HepG2 (cell line): ENCODE data around the gene NBEA. TPM values are rescaled to one million over a fixed set of nuclear protein-coding genes. Genes with fewer than 3 reads are reported as not detected.

Experiments
- ATAC-seq: fragments of 200-7000 bp; cut with Tn5 transposase; 3 replicates; pipeline ENCODE4 v1.9.1; 2020; ENCODE audit warnings: mild to moderate bottlenecking, moderate library complexity
- BruUV-seq: library from RNA; stranded (reverse); fragments of 400-500 nt; replicated peaks from 2 replicates; lab custom pipeline; 2021; lab: Mats Ljungman, UMichigan
- CTCF ChIA-PET: fragments of 300-600 bp; formaldehyde crosslinking; extraction: SDS; loops from one replicate; lab custom pipeline; 2021; ENCODE audit warnings: low total read pairs, inconsistent platforms, low intra/inter-chr PET ratio; lab: Yijun Ruan, JAX
- POLR2A ChIA-PET: fragments of 350-600 bp; sonication (Branson Sonifier 250); formaldehyde crosslinking; loops from one replicate; lab custom pipeline; 2020; ENCODE audit warnings: antibody characterized with exemption, inconsistent platforms; lab: Yijun Ruan, JAX
- DNase-seq: peaks from one replicate; pipeline ENCODE4 v3.0.0-alpha.2; 2015; ENCODE audit warnings: low spot score
- FAIRE-seq: peaks from 3 replicates; lab custom pipeline; 2011; peaks lifted over from hg19 to GRCh38; lab: Jason Lieb, UNC
- H2AFZ ChIP-seq: one replicate; pipeline ENCODE4 v1.6.1; 2011; ENCODE audit warnings: low read length, inconsistent platforms
- H3K27ac ChIP-seq: fragments of 300-600 bp; 3 replicates; pipeline ENCODE4 v1.8.0; 2011; ENCODE audit warnings: mixed run types, mild to moderate bottlenecking, mixed read lengths, low read length, inconsistent platforms; ENCODE audit not compliant: insufficient read depth; ENCODE audit errors: extremely low read length
- H3K27me3 ChIP-seq, 2 experiments: fragments of 200-600 bp in 1 of 2; 2 replicates in 1 of 2; 3 replicates in 1 of 2; pipeline versions ENCODE4 v1.6.0 to v1.8.0; 2011; ENCODE audit warnings: low read length in 2 of 2, mild to moderate bottlenecking in 2 of 2, moderate library complexity in 2 of 2, inconsistent platforms in 1 of 2; ENCODE audit not compliant: insufficient read depth in 2 of 2, control insufficient read depth in 1 of 2
- H3K36me3 ChIP-seq, 2 experiments: fragments of 200-600 bp in 1 of 2; replicated peaks in 1 of 2; 2 replicates in 1 of 2; 3 replicates in 1 of 2; pipeline versions ENCODE4 v1.5.1 to v1.8.0; 2011; ENCODE audit warnings: low read length in 2 of 2, inconsistent platforms in 1 of 2; ENCODE audit not compliant: insufficient read depth in 2 of 2, control insufficient read depth in 1 of 2
- H3K4me1 ChIP-seq: 2 replicates; pipeline ENCODE4 v1.5.1; 2012; ENCODE audit warnings: low read length, inconsistent platforms; ENCODE audit not compliant: insufficient read depth
- H3K4me2 ChIP-seq: 2 replicates; pipeline ENCODE4 v1.6.0; 2011; ENCODE audit warnings: low read depth, low read length, inconsistent platforms
- H3K4me3 ChIP-seq, 3 experiments: fragments of 200-600 bp in 1 of 3; sonication (generic), shearing (Covaris generic) in 1 of 3; replicated peaks in 1 of 3; 2 replicates each; pipeline ENCODE4 v1.5.1; 2011 to 2016; ENCODE audit warnings: low read length in 3 of 3, inconsistent platforms in 2 of 3, low read depth in 2 of 3, mild to moderate bottlenecking in 2 of 3, control low read depth in 1 of 3, mixed read lengths in 1 of 3; ENCODE audit not compliant: insufficient read depth in 1 of 3
- H3K79me2 ChIP-seq: one replicate; pipeline ENCODE4 v1.6.1; 2011; ENCODE audit warnings: low read length, inconsistent platforms; ENCODE audit not compliant: insufficient read depth
- H3K9ac ChIP-seq: 2 replicates; pipeline ENCODE4 v1.6.0; 2011; ENCODE audit warnings: mild to moderate bottlenecking, low read depth, low read length, inconsistent platforms; ENCODE audit not compliant: insufficient read depth
- H3K9me3 ChIP-seq: 2 replicates; pipeline ENCODE4 v1.5.1; 2012; ENCODE audit warnings: mild to moderate bottlenecking, low read length
- H4K20me1 ChIP-seq: 2 replicates; pipeline ENCODE4 v1.6.0; 2011; ENCODE audit warnings: inconsistent platforms, mild to moderate bottlenecking, low read length, moderate library complexity; ENCODE audit not compliant: insufficient read depth
- AFF4 ChIP-seq: sonication (generic); formaldehyde crosslinking; IDR thresholded peaks from 2 replicates; pipeline ENCODE4 v1.4.0; 2020; ENCODE audit warnings: missing genetic modification reagents
- DRAP1 ChIP-seq: IDR thresholded peaks from 2 replicates; pipeline ENCODE4 v1.6.1; 2016; ENCODE audit warnings: missing genetic modification reagents, missing compliant biosample characterization
- HIC2 ChIP-seq: sonication (generic); formaldehyde crosslinking; IDR thresholded peaks from 2 replicates; pipeline ENCODE4 v1.9.0; 2022; ENCODE audit warnings: low read depth, missing genetic modification reagents
- ISL2 ChIP-seq: sonication (generic); formaldehyde crosslinking; IDR thresholded peaks from 2 replicates; pipeline ENCODE4 v1.5.0; 2020; ENCODE audit warnings: missing genetic modification reagents
- MLX ChIP-seq: IDR thresholded peaks from 2 replicates; pipeline ENCODE4 v1.6.1; 2016
- MXI1 ChIP-seq: IDR thresholded peaks from 3 replicates; pipeline ENCODE4 v1.6.1; 2012; ENCODE audit warnings: low read depth, low read length, inconsistent platforms, borderline replicate concordance
- SRSF1 ChIP-seq: fragments of 200-400 bp; formaldehyde crosslinking; optimal IDR thresholded peaks from 2 replicates; pipeline ENCODE3; 2017; ENCODE audit warnings: mild to moderate bottlenecking, low read depth, low read length, moderate library complexity
- SYNCRIP ChIP-seq: fragments of 200-400 bp; formaldehyde crosslinking; IDR thresholded peaks from 2 replicates; pipeline ENCODE4 v1.6.1; 2018; ENCODE audit warnings: mild to moderate bottlenecking, low read depth, low read length; ENCODE audit not compliant: insufficient read depth
- THRA ChIP-seq: sonication (generic); formaldehyde crosslinking; IDR thresholded peaks from 2 replicates; pipeline ENCODE4 v1.4.0; 2020; ENCODE audit warnings: missing genetic modification reagents, borderline replicate concordance
- ZBTB26 ChIP-seq: IDR thresholded peaks from 2 replicates; pipeline ENCODE4 v1.6.1; 2016; ENCODE audit warnings: missing compliant biosample characterization, missing genetic modification reagents, borderline replicate concordance
- ZBTB46 ChIP-seq: sonication (generic); formaldehyde crosslinking; IDR thresholded peaks from 2 replicates; pipeline ENCODE4 v1.4.0; 2020; ENCODE audit warnings: mild to moderate bottlenecking, missing genetic modification reagents, borderline replicate concordance
- ZNF816 ChIP-seq: sonication (generic); formaldehyde crosslinking; IDR thresholded peaks from 2 replicates; pipeline ENCODE4 v1.8.0; 2022; ENCODE audit warnings: missing genetic modification reagents, mild to moderate bottlenecking, borderline replicate concordance
- WGBS: methylation state at CpG from one replicate; pipeline ENCODE4 v1.1.6; 2017; ENCODE audit warnings: low lambda C conversion rate; 5-methylcytosine and 5-hydroxymethylcytosine counted together
- in situ Hi-C: cut with HindIII; loops from 2 replicates; pipeline ENCODE4 v1.10.0; 2017; ENCODE audit warnings: low pct_unique_long_range_greater_than_20kb; ENCODE audit not compliant: extremely low pct_ligation_motif_present
- intact Hi-C: fragments of 100-400 bp; cut with micrococcal nuclease; formaldehyde crosslinking; loops from one replicate; pipeline ENCODE4 v1.10.0; 2022; ENCODE audit not compliant: unreplicated experiment
- polyA plus RNA-seq, 8 experiments: library from polyadenylated mRNA; depleted of rRNA in 3 of 8; stranded (reverse) in 7 of 8; unstranded in 1 of 8; fragments of >200 nt; fragmentation: Illumina TruSeq in 4 of 8; extraction: Trizol in 4 of 8; gene quantifications; 2 replicates each; pipeline versions ENCODE4 v1.2.1 to v1.2.3, GENCODE V29; 2011 to 2016; ENCODE audit warnings: low read depth in 4 of 8, missing spikeins in 1 of 8, mixed read lengths in 1 of 8; ENCODE audit not compliant: insufficient read depth in 1 of 8
- total RNA-seq, 5 experiments: library from RNA; depleted of rRNA; stranded (reverse); fragments of >200 nt; fragmentation: Illumina TruSeq; extraction: Trizol; gene quantifications; 2 replicates each; pipeline ENCODE4 v1.2.3, GENCODE V29; 2016; ENCODE audit warnings: low read depth in 1 of 5

NBEA gene
- total and polyA plus RNA-seq, 2 of the 13 experiments (the other 11 are each of a cell fraction or from before 2014, with no cell fraction given): 2.7 to 2.8 TPM

GRCh38 chr13:34964558-34964957 lies 22.5 kb downstream of the NBEA start:
- FAIRE-seq (no peak), ATAC-seq (no peak), DNase-seq (no peak)
- WGBS: 61% methylated on average over 4 of the region's 4 CpGs
- no peaks in the 10 kb centered on the region for H4K20me1 ChIP-seq
- H3K79me2 ChIP-seq: no peaks in the 10 kb centered on the region
- BruUV-seq: no TSS peak
- H3K27me3 ChIP-seq: no peaks in the 10 kb centered on the region
- no peaks in the 10 kb centered on the region for H3K36me3 ChIP-seq
- intact Hi-C loops (no loop called here), in situ Hi-C loops (no loop called here)
- ChIA-PET POLR2A (no interaction called here), CTCF (no interaction called here)
- H2AFZ ChIP-seq: no peak overlapping the region
- H3K9me3 ChIP-seq: no peaks in the 10 kb centered on the region
- no peak overlapping the region for H3K4me3 ChIP-seq
- H3K27ac ChIP-seq: no peak overlapping the region
- no peaks in the 10 kb centered on the region for H3K4me1 ChIP-seq
- no peak overlapping the region for H3K4me2 ChIP-seq
- no peak overlapping the region for H3K9ac ChIP-seq
- TF ChIP-seq ISL2 (no peak), ZBTB26 (no peak), MLX (CRISPR knock-in tag) (no peak), SYNCRIP (no peak), MXI1 (no peak), HIC2 (no peak), AFF4 (CRISPR knock-in tag) (no peak), THRA (CRISPR knock-in tag) (no peak), ZNF816 (CRISPR knock-in tag) (no peak), DRAP1 (CRISPR knock-in tag) (no peak), ZBTB46 (CRISPR knock-in tag) (no peak), SRSF1 (no peak)
